IMR-90 (cell line): ENCODE data around the gene OPRM1. TPM values are rescaled to one million over a fixed set of nuclear protein-coding genes. Genes with fewer than 3 reads are reported as not detected.

Source experiments
- ATAC-seq: fragments of 200-7000 bp; cut with Tn5 transposase; 2 replicates; pipeline ENCODE4 v1.9.1; 2020; ENCODE audit warnings: low read depth, mild to moderate bottlenecking, moderate library complexity
- BruUV-seq: library from RNA; stranded (reverse); fragments of 400-500 nt; replicated peaks from 2 replicates; lab custom pipeline; 2021; lab: Mats Ljungman, UMichigan
- CTCF ChIA-PET: fragments of 300-600 bp; formaldehyde crosslinking; extraction: SDS; loops from one replicate; lab custom pipeline; 2021; ENCODE audit warnings: antibody characterized with exemption; lab: Yijun Ruan, JAX
- POLR2A ChIA-PET: fragments of 300-600 bp; sonication (Branson Sonifier 250); formaldehyde crosslinking; loops from one replicate; lab custom pipeline; 2022; ENCODE audit warnings: antibody characterized with exemption; ENCODE audit not compliant: unreplicated experiment; lab: Charles Lee
- DNase-seq: peaks from one replicate; pipeline ENCODE4 v3.0.0; 2013
- H2AFZ ChIP-seq: replicated peaks from 2 replicates; pipeline ENCODE3; 2013; ENCODE audit warnings: low read length, mild to moderate bottlenecking; ENCODE audit not compliant: poor library complexity
- H2AK5ac ChIP-seq: 2 replicates; pipeline ENCODE4 v1.6.1; 2013; ENCODE audit warnings: low read depth, low read length, inconsistent platforms
- H2AK9ac ChIP-seq: replicated peaks from 2 replicates; pipeline ENCODE3; 2013; ENCODE audit warnings: mild to moderate bottlenecking, low read depth, low read length, moderate library complexity; ENCODE audit not compliant: poor library complexity
- H2BK120ac ChIP-seq: 2 replicates; pipeline ENCODE4 v1.6.1; 2013; ENCODE audit warnings: low read depth, low read length, inconsistent platforms
- H2BK15ac ChIP-seq: 3 replicates; pipeline ENCODE4 v1.6.1; 2013; ENCODE audit warnings: low read depth, low read length, inconsistent platforms
- H2BK20ac ChIP-seq: 2 replicates; pipeline ENCODE4 v1.6.1; 2013; ENCODE audit warnings: low read depth, mild to moderate bottlenecking, inconsistent platforms, low read length, moderate library complexity
- H2BK5ac ChIP-seq: 2 replicates; pipeline ENCODE4 v1.6.1; 2013; ENCODE audit warnings: mild to moderate bottlenecking, low read depth, low read length, inconsistent platforms; ENCODE audit not compliant: poor library complexity, severe bottlenecking
- H3K14ac ChIP-seq: replicated peaks from 2 replicates; pipeline ENCODE4 v1.6.1; 2013; ENCODE audit warnings: low read depth, low read length, inconsistent platforms
- H3K18ac ChIP-seq: 2 replicates; pipeline ENCODE4 v1.6.1; 2013; ENCODE audit warnings: low read depth, low read length, control low read depth
- H3K23ac ChIP-seq: 2 replicates; pipeline ENCODE4 v1.6.1; 2013; ENCODE audit warnings: low read depth, low read length, inconsistent platforms
- H3K27ac ChIP-seq: 2 replicates; pipeline ENCODE4 v1.5.1; 2013; ENCODE audit warnings: mild to moderate bottlenecking, control low read depth, low read length; ENCODE audit not compliant: insufficient read depth
- H3K27me3 ChIP-seq: 2 replicates; pipeline ENCODE4 v1.6.1; 2013; ENCODE audit warnings: low read length; ENCODE audit not compliant: control insufficient read depth, insufficient read depth
- H3K36me3 ChIP-seq: 2 replicates; pipeline ENCODE4 v1.6.1; 2013; ENCODE audit warnings: low read length, mixed read lengths; ENCODE audit not compliant: control insufficient read depth, insufficient read depth
- H3K4ac ChIP-seq: 2 replicates; pipeline ENCODE4 v1.6.1; 2013; ENCODE audit warnings: low read depth, low read length, inconsistent platforms
- H3K4me1 ChIP-seq: 2 replicates; pipeline ENCODE4 v1.6.1; 2013; ENCODE audit warnings: low read length, mixed read lengths; ENCODE audit not compliant: control insufficient read depth, insufficient read depth
- H3K4me2 ChIP-seq: 2 replicates; pipeline ENCODE4 v1.6.1; 2013; ENCODE audit warnings: low read depth, mild to moderate bottlenecking, control low read depth, low read length, moderate library complexity
- H3K4me3 ChIP-seq: 2 replicates; pipeline ENCODE4 v1.5.1; 2013; ENCODE audit warnings: low read depth, mild to moderate bottlenecking, control low read depth, low read length, moderate library complexity; ENCODE audit not compliant: insufficient read depth
- H3K56ac ChIP-seq: 2 replicates; pipeline ENCODE4 v1.6.1; 2013; ENCODE audit warnings: low read length, inconsistent platforms; ENCODE audit not compliant: insufficient read depth; ENCODE audit errors: extremely low read depth
- H3K79me1 ChIP-seq, 2 experiments: 2 replicates each; pipeline ENCODE4 v1.6.1; 2013; ENCODE audit warnings: low read length in 2 of 2, inconsistent platforms in 1 of 2, low read depth in 1 of 2
- H3K9ac ChIP-seq: 2 replicates; pipeline ENCODE4 v1.6.1; 2013; ENCODE audit warnings: low read depth, low read length, control low read depth
- H3K9me1 ChIP-seq: 2 replicates; pipeline ENCODE4 v1.6.1; 2013; ENCODE audit warnings: low read length, inconsistent platforms; ENCODE audit not compliant: insufficient read depth
- H3K9me3 ChIP-seq: 2 replicates; pipeline ENCODE4 v1.6.1; 2013; ENCODE audit warnings: low read length; ENCODE audit not compliant: control insufficient read depth, insufficient read depth
- H4K20me1 ChIP-seq: 2 replicates; pipeline ENCODE4 v1.6.1; 2013; ENCODE audit warnings: low read length, inconsistent platforms; ENCODE audit not compliant: insufficient read depth
- H4K5ac ChIP-seq: 2 replicates; pipeline ENCODE4 v1.6.1; 2013; ENCODE audit warnings: mild to moderate bottlenecking, low read depth, low read length, control low read depth
- H4K8ac ChIP-seq, 2 experiments: 2 replicates each; pipeline ENCODE4 v1.6.1; 2013; ENCODE audit warnings: low read depth in 2 of 2, low read length in 2 of 2, control low read depth in 1 of 2, inconsistent platforms in 1 of 2
- H4K91ac ChIP-seq: 2 replicates; pipeline ENCODE4 v1.6.1; 2013; ENCODE audit warnings: low read depth, low read length, inconsistent platforms; ENCODE audit not compliant: insufficient read depth
- BHLHE40 ChIP-seq: fragments of 150-350 bp; IDR thresholded peaks from 2 replicates; pipeline ENCODE4 v1.6.1; 2016; ENCODE audit warnings: mild to moderate bottlenecking, low read depth, low read length
- CEBPB ChIP-seq: IDR thresholded peaks from 2 replicates; pipeline ENCODE4 v1.6.1; 2012; ENCODE audit warnings: low read depth, low read length, improper control_type of control experiment
- CHD1 ChIP-seq: IDR thresholded peaks from 2 replicates; pipeline ENCODE4 v1.6.1; 2012; ENCODE audit warnings: low read depth, low read length, improper control_type of control experiment
- CTCF ChIP-seq: conservative IDR thresholded peaks from 2 replicates; pipeline ENCODE4 v1.5.1; 2012; ENCODE audit warnings: mild to moderate bottlenecking, low read depth, low read length, improper control_type of control experiment
- POLR2A ChIP-seq: IDR thresholded peaks from 2 replicates; pipeline ENCODE4 v1.6.1; 2012; ENCODE audit warnings: mild to moderate bottlenecking, low read depth, low read length
- RAD21 ChIP-seq: IDR thresholded peaks from 2 replicates; pipeline ENCODE4 v1.6.1; 2012; ENCODE audit warnings: low read length, improper control_type of control experiment
- RFX5 ChIP-seq: IDR thresholded peaks from 2 replicates; pipeline ENCODE4 v1.8.0; 2012; ENCODE audit warnings: low read depth, mild to moderate bottlenecking, low read length, moderate library complexity
- SMC3 ChIP-seq: fragments of 150-350 bp; IDR thresholded peaks from 2 replicates; pipeline ENCODE4 v1.6.1; 2016; ENCODE audit warnings: low read depth, mild to moderate bottlenecking, antibody characterized with exemption, low read length, moderate library complexity
- WGBS, 2 experiments: methylation state at CpG; one replicate each; pipeline versions ENCODE4 v1.1.5 to v1.1.7; 2013; ENCODE audit warnings: missing lambda C conversion rate in 2 of 2; ENCODE audit not compliant: insufficient read length in 1 of 2; ENCODE audit errors: extremely low coverage in 2 of 2; 5-methylcytosine and 5-hydroxymethylcytosine counted together
- dilution Hi-C: fragments of 300-500 bp; cut with HindIII; formaldehyde crosslinking; loops from one replicate; pipeline ENCODE4 v1.14.3; 2018; ENCODE audit warnings: low sequenced_read_pairs; ENCODE audit not compliant: unreplicated experiment
- in situ Hi-C: fragments of 300-500 bp; cut with MboI; formaldehyde crosslinking; loops from 3 replicates; pipeline ENCODE4 v1.14.3; 2019; ENCODE audit warnings: low sequenced_read_pairs, inconsistent platforms, mixed read lengths
- intact Hi-C: fragments of 100-400 bp; cut with micrococcal nuclease; formaldehyde crosslinking; loops from 2 replicates; pipeline ENCODE4 v1.10.0; 2022
- polyA plus RNA-seq, 3 experiments: library from polyadenylated mRNA; depleted of rRNA; stranded (reverse); fragments of >200 nt; gene quantifications; 2 replicates each; pipeline ENCODE4 v1.2.3, GENCODE V29; 2012; ENCODE audit warnings: low replicate concordance in 1 of 3
- total RNA-seq: library from RNA; depleted of rRNA; stranded (reverse); fragments of >200 nt; gene quantifications from 2 replicates; pipeline ENCODE4 v1.2.3, GENCODE V29; 2012

The OPRM1 gene
- total and polyA plus RNA-seq, 2 of the 4 experiments (the other 2 are of a cell fraction): not detected

DNA sequence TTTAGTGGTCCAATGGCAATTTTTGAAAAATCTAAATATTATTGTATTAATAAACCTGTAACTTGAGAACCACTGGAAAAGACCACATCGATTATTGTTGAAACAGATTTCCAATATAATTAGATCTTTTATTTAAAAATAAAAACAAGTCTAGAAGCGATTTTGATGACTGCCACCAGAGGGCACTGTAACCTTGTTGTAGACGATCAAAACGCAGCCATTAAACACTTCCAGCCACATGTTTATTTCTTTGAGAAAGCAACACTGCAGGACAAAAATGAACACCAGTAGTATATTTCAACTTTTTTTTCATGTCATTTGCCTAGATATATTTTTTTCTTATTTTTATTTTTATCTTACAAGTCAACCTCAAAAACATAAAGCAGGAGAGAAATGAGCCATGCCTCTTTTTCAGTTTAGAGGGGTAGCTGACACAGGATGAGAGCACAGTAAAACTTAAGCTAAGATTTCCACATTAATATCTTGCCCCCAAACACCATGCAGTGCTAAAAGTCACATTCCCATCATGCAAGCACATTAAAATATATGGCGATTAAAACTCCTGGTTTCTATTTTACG, 115.4 kb downstream of the OPRM1 start:
- Histone ChIP-seq H2BK5ac (no peak overlapping the region), H3K4me2 (no peak overlapping the region), H4K5ac (no peak overlapping the region), H3K27me3 (peaks cover 2% of the 10 kb centered on the region), H3K79me1 (no peaks in the 10 kb centered on the region), H3K9ac (no peak overlapping the region), H3K36me3 (no peaks in the 10 kb centered on the region), H3K9me3 (no peaks in the 10 kb centered on the region; the same call in 1 of the 2 replicates), H3K4ac (no peak overlapping the region), H3K56ac (no peak overlapping the region), H2AK5ac (no peak overlapping the region), H3K4me3 (no peak overlapping the region), H2AFZ (no peak overlapping the region), H2BK120ac (no peak overlapping the region), H3K4me1 (peaks cover 1% of the 10 kb centered on the region; the same call in 1 of the 2 replicates), H2AK9ac (no peak overlapping the region), H3K23ac (no peak overlapping the region), H2BK20ac (no peak overlapping the region), H4K91ac (no peak overlapping the region), H3K9me1 (no peaks in the 10 kb centered on the region), H4K8ac (no peak overlapping the region), H4K20me1 (no peaks in the 10 kb centered on the region), H3K27ac (no peak overlapping the region), H3K14ac (no peak overlapping the region), H2BK15ac (no peak overlapping the region), H3K18ac (no peak overlapping the region)
- no CpG with 5 or more reads among the region's 6 CpGs for WGBS, 2 experiments
- peak; percentile 59; the same call in 1 of the 2 replicates for ATAC-seq
- ChIA-PET CTCF (interaction anchor here (0.6 to 1.4 kb wide), 10 partner anchors 16 to 1453 kb away, joined by 3 to 9 read pairs (median 4); no protein-coding TSS in a partner anchor), POLR2A (no interaction called here)
- BruUV-seq: no TSS peak
- no peak for TF ChIP-seq CHD1
- peak; percentile 81 for TF ChIP-seq CTCF
- 0 out of 2 replicates have a peak, but pooled peaks have one; percentile 30 for TF ChIP-seq POLR2A
- TF ChIP-seq RAD21: peak; percentile 89
- no peak for TF ChIP-seq RFX5
- TF ChIP-seq CEBPB: no peak
- no peak for TF ChIP-seq BHLHE40
- peak; percentile 91 for TF ChIP-seq SMC3
- in situ Hi-C loops (loop anchor here (10.0 to 25.0 kb wide), 3 partner anchors 520 to 1117 kb away; no protein-coding TSS in a partner anchor), dilution Hi-C loops (loop anchor here (25.0 kb wide), 1 partner anchor 208 kb away; the partner anchor contains the start of gene IPCEF1), intact Hi-C loops (loop anchor here (1.0 to 10.0 kb wide), 9 partner anchors 118 to 1120 kb away; no protein-coding TSS in a partner anchor)
- peak; percentile 80 for DNase-seq
